GM21447 (cell line): ENCODE measurements around the gene TBL1XR1.
A peak's percentile ranks its signal among the peaks of the same experiment; 100 is the strongest.

Source experiments
- ATAC-seq: cut with Tn5 transposase; IDR thresholded peaks from one replicate; pipeline ENCODE4 v1.9.1; 2021; ENCODE audit not compliant: unreplicated experiment

The TBL1XR1 gene

GRCh38 chr3:177066068-177066467, 131.2 kb downstream of the TBL1XR1 start:
- no peak for ATAC-seq

GRCh38 chr3:177065285-177066033, 131.8 kb downstream of the TBL1XR1 start:
- ATAC-seq: no peak

- no peak for ATAC-seq
These were observed 135.1 kb downstream of the TBL1XR1 start for GRCh38 chr3:177062052-177062732.

GRCh38 chr3:177061369-177061768, 135.9 kb downstream of the TBL1XR1 start:
- no peak for ATAC-seq

GRCh38 chr3:177060492-177060891, 136.8 kb downstream of the TBL1XR1 start:
- ATAC-seq: no peak

- no peak for ATAC-seq
These were observed 138.6 kb downstream of the TBL1XR1 start for GRCh38 chr3:177058648-177059047.

- ATAC-seq: peak; percentile 97
These were observed 139.5 kb downstream of the TBL1XR1 start for GRCh38 chr3:177057768-177058167.

GRCh38 chr3:177056927-177057326, 140.4 kb downstream of the TBL1XR1 start:
- ATAC-seq: no peak

- no peak for ATAC-seq
These were observed 141.4 kb downstream of the TBL1XR1 start for GRCh38 chr3:177055605-177056571.

GRCh38 chr3:177053107-177053506, 144.2 kb downstream of the TBL1XR1 start:
- ATAC-seq: no peak

- no peak for ATAC-seq
These were observed 145.9 kb downstream of the TBL1XR1 start for GRCh38 chr3:177051411-177051810.

GRCh38 chr3:177050501-177051237, 146.6 kb downstream of the TBL1XR1 start:
- peak; percentile 52 for ATAC-seq

GRCh38 chr3:177045767-177046166, 151.5 kb downstream of the TBL1XR1 start:
- no peak for ATAC-seq

- no peak for ATAC-seq
These were observed 152.1 kb downstream of the TBL1XR1 start for GRCh38 chr3:177045222-177045621.

GRCh38 chr3:177041730-177042551, 155.3 kb downstream of the TBL1XR1 start:
- no peak for ATAC-seq

- ATAC-seq: no peak
These were observed 156.1 kb downstream of the TBL1XR1 start for GRCh38 chr3:177041021-177041729.

GRCh38 chr3:177039490-177040274, 157.6 kb downstream of the TBL1XR1 start:
- ATAC-seq: no peak

- ATAC-seq: no peak
These were observed 160.0 kb downstream of the TBL1XR1 start for GRCh38 chr3:177037241-177037640.
